GM23248 (cell line): ENCODE measurements around the gene NSMCE1.

Experiments
- EZH2 ChIP-seq: fragments of 200-600 bp; sonication (generic); IDR thresholded peaks from 2 replicates; pipeline ENCODE4 v1.6.1; 2018; ENCODE audit warnings: antibody characterized with exemption, mild to moderate bottlenecking; ENCODE audit not compliant: insufficient read depth, poor library complexity, severe bottlenecking
- EZH2phosphoT487 ChIP-seq: fragments of 200-600 bp; sonication (generic); IDR thresholded peaks from 2 replicates; pipeline ENCODE4 v1.6.1; 2018; ENCODE audit warnings: antibody characterized with exemption, moderate library complexity, mild to moderate bottlenecking, low read depth; ENCODE audit not compliant: insufficient read depth

DNA sequence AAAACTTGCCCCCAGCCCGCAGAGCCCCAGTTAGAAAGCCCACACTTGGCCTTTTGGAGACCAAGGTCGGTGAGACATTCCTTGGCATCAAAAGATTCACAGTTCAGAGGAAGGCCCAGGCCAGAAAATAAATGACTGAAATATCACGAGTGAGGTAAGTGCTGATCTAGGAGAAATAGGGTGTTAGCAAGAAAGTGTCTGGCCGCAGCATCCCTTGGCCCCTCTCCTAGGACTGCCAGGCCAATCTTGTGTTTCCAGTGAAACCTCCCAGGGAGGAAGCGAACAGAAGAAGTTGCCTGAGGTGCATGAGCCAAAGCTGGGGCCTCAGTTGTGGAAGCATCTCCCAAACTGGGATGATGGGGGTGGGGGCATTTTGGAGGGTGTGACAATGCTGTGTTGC is 22.5 kb upstream of the NSMCE1 start:
- TF ChIP-seq EZH2phosphoT487 (no peak), EZH2 (no peak)
